Measurements from ENCODE around the gene RBMS1.

GRCh38 chr2:160389875-160390274 lies 103.7 kb downstream of the RBMS1 start:
- TF ChIP-seq POLR2AphosphoS5 (IDR thresholded peaks at IDR 0.05; ENCODE audit: low read depth, low read length) (no peak), TAF1 (IDR thresholded peaks at IDR 0.05; ENCODE audit: low read depth, low read length) (no peak), POLR2A (IDR thresholded peaks at IDR 0.05; ENCODE audit: low read depth, low read length) (no peak)

All from GM12891 (cell line).